GM19468 (cell line): Measurements from ENCODE around the gene RAPGEF1.
"Not testable (repeated sequence)": the region's sequence is repeated elsewhere in the genome, so short reads cannot be mapped to it uniquely, and the experiment has no call there.

Experiments used
- ATAC-seq: cut with Tn5 transposase; IDR thresholded peaks from one replicate; pipeline ENCODE4 v1.9.1; 2021; ENCODE audit warnings: mild to moderate bottlenecking, moderate library complexity, moderate number of reproducible peaks; ENCODE audit not compliant: unreplicated experiment; ENCODE audit errors: extremely low read depth

Gene RAPGEF1

GRCh38 chr9:131552030-131552429, 187.8 kb downstream of the RAPGEF1 start:
- no peak for ATAC-seq

GRCh38 chr9:131550465-131550864, 189.4 kb downstream of the RAPGEF1 start:
- ATAC-seq: not testable (repeated sequence)

- not testable (repeated sequence) for ATAC-seq
Measured at GRCh38 chr9:131549186-131549585, 190.7 kb downstream of the RAPGEF1 start.

GRCh38 chr9:131546336-131547084, 193.4 kb downstream of the RAPGEF1 start:
- ATAC-seq: no peak

- no peak for ATAC-seq
Measured at GRCh38 chr9:131545786-131546335, 194.0 kb downstream of the RAPGEF1 start.

GRCh38 chr9:131545003-131545785, 194.7 kb downstream of the RAPGEF1 start, which contains the start of gene PRRT1B:
Gene PRRT1B (plus strand): TSS chr9:131545523. CDS start chr9:131545616, 93 bp downstream.
- no peak for ATAC-seq

GRCh38 chr9:131543141-131543540, 196.7 kb downstream of the RAPGEF1 start:
- no peak for ATAC-seq

- ATAC-seq: no peak
Measured at GRCh38 chr9:131539223-131539923, 200.5 kb downstream of the RAPGEF1 start.

GRCh38 chr9:131537946-131538345, 201.9 kb downstream of the RAPGEF1 start:
- no peak for ATAC-seq

GRCh38 chr9:131534721-131535237, 205.1 kb downstream of the RAPGEF1 start:
- no peak for ATAC-seq

GRCh38 chr9:131530920-131531832, 208.7 kb downstream of the RAPGEF1 start, which contains the start of gene UCK1:
Gene UCK1 (minus strand): TSS chr9:131531263. CDS start chr9:131531174, 89 bp downstream.
- peak; percentile 17 for ATAC-seq

GRCh38 chr9:131530546-131530919, 209.3 kb downstream of the RAPGEF1 start:
- no peak for ATAC-seq

GRCh38 chr9:131529597-131530545, 210.0 kb downstream of the RAPGEF1 start:
- no peak for ATAC-seq

- no peak for ATAC-seq
Measured at GRCh38 chr9:131528886-131529505, 210.9 kb downstream of the RAPGEF1 start.

GRCh38 chr9:131528186-131528585, 211.7 kb downstream of the RAPGEF1 start:
- ATAC-seq: no peak
